ENCODE measurements around the gene PPP1R27. TPM values are rescaled to one million over a fixed set of nuclear protein-coding genes. Genes with fewer than 3 reads are reported as not detected.

The PPP1R27 gene
- total and polyA plus RNA-seq, 2 donors (not counting 3 experiments of a cell fraction or from before 2014, with no cell fraction given), result not detected

GRCh38 chr17:81823820-81824550, 10.9 kb downstream of the PPP1R27 start:
- Histone ChIP-seq H2AFZ (ENCODE audit: low read depth, low read length) (no peak overlapping the region), H3K9ac (replicated peaks; ENCODE audit: extremely low read depth, insufficient read depth, low read length) (no peak overlapping the region), H3K4me3 (replicated peaks in 1 of 3; ENCODE audit: insufficient read depth in 1 of 3, low read depth in 1 of 3, low read length in 3 of 3) (no peak overlapping the region), H3K9me1 (replicated peaks; ENCODE audit: control insufficient read depth, extremely low read depth, insufficient read depth, low read length) (no peaks in the 10 kb centered on the region), H3K27ac (ENCODE audit: insufficient read depth, low read depth, low read length) (no peak overlapping the region), H4K20me1 (replicated peaks; ENCODE audit: control insufficient read depth, extremely low read depth, insufficient read depth, low read length) (no peaks in the 10 kb centered on the region), H3K4me2 (ENCODE audit: insufficient read depth, low read length) (no peak overlapping the region), H3K27me3 (ENCODE audit: control insufficient read depth in 2 of 2, insufficient read depth in 2 of 2, low read length in 2 of 2) (no peaks in the 10 kb centered on the region), H3K9me3 (replicated peaks; ENCODE audit: control insufficient read depth, insufficient read depth, low read length) (no peaks in the 10 kb centered on the region), H3K36me3 (ENCODE audit: control insufficient read depth in 2 of 2, extremely low read depth in 1 of 2, insufficient read depth in 2 of 2, low read length in 2 of 2) (peaks cover 0 to 8% of the 10 kb centered on the region in 2 experiments), H3K79me2 (ENCODE audit: control insufficient read depth, insufficient read depth, low read length) (no peaks in the 10 kb centered on the region), H3K4me1 (ENCODE audit: control insufficient read depth, extremely low read depth, insufficient read depth, low read length) (no peaks in the 10 kb centered on the region)
- ChIA-PET CTCF (no interaction called here), POLR2A (no interaction called here)
- FAIRE-seq (no peak), DNase-seq (ENCODE audit: low read depth, low spot score) (no peak)
- intact Hi-C loops (cut with micrococcal nuclease) (no loop called here), dilution Hi-C loops (cut with MboI; ENCODE audit: extremely low pct_ligation_motif_present, low sequenced_read_pairs) (no loop called here)
- TF ChIP-seq EZH2 (IDR thresholded peaks at IDR 0.05; ENCODE audit: borderline replicate concordance, low read depth, low read length, severe bottlenecking), result no peak
- TF ChIP-seq POLR2AphosphoS5 (IDR thresholded peaks at IDR 0.05; ENCODE audit: insufficient read depth, low read depth, low read length), result no peak
- TF ChIP-seq FOS (IDR thresholded peaks at IDR 0.05; ENCODE audit: borderline replicate concordance, insufficient read depth, low read length), result no peak
- TF ChIP-seq MYC (IDR thresholded peaks at IDR 0.05; ENCODE audit: low read depth, low read length), result no peak
- TF ChIP-seq POLR2A (IDR thresholded peaks at IDR 0.05; ENCODE audit: low read depth, low read length), result no peak
- BruUV-seq (replicated peaks), result no TSS peak

- Histone ChIP-seq H3K27me3 (ENCODE audit: control insufficient read depth in 2 of 2, insufficient read depth in 2 of 2, low read length in 2 of 2) (peaks cover 0 to 2% of the 10 kb centered on the region in 2 experiments), H3K4me1 (ENCODE audit: control insufficient read depth, extremely low read depth, insufficient read depth, low read length) (no peaks in the 10 kb centered on the region), H3K27ac (ENCODE audit: insufficient read depth, low read depth, low read length) (no peak overlapping the region), H3K4me3 (replicated peaks in 1 of 3; ENCODE audit: insufficient read depth in 1 of 3, low read depth in 1 of 3, low read length in 3 of 3) (no peak overlapping the region), H3K36me3 (ENCODE audit: control insufficient read depth in 2 of 2, extremely low read depth in 1 of 2, insufficient read depth in 2 of 2, low read length in 2 of 2) (peaks cover 0 to 8% of the 10 kb centered on the region in 2 experiments), H3K79me2 (ENCODE audit: control insufficient read depth, insufficient read depth, low read length) (no peaks in the 10 kb centered on the region), H3K9me3 (replicated peaks; ENCODE audit: control insufficient read depth, insufficient read depth, low read length) (no peaks in the 10 kb centered on the region), H2AFZ (ENCODE audit: low read depth, low read length) (no peak overlapping the region), H4K20me1 (replicated peaks; ENCODE audit: control insufficient read depth, extremely low read depth, insufficient read depth, low read length) (no peaks in the 10 kb centered on the region), H3K4me2 (ENCODE audit: insufficient read depth, low read length) (no peak overlapping the region), H3K9me1 (replicated peaks; ENCODE audit: control insufficient read depth, extremely low read depth, insufficient read depth, low read length) (no peaks in the 10 kb centered on the region), H3K9ac (replicated peaks; ENCODE audit: extremely low read depth, insufficient read depth, low read length) (no peak overlapping the region)
- CTCF ChIA-PET, result interaction anchor here (2.1 kb wide), 1 partner anchor 17 kb away, joined by 5 read pairs; no protein-coding TSS in a partner anchor
- FAIRE-seq (no peak), DNase-seq (ENCODE audit: low read depth, low spot score) (no peak)
- POLR2A ChIA-PET, result no interaction called here
- no TSS peak for BruUV-seq (replicated peaks)
- intact Hi-C loops (cut with micrococcal nuclease) (no loop called here), dilution Hi-C loops (cut with MboI; ENCODE audit: extremely low pct_ligation_motif_present, low sequenced_read_pairs) (no loop called here)
- no peak for TF ChIP-seq FOS (IDR thresholded peaks at IDR 0.05; ENCODE audit: borderline replicate concordance, insufficient read depth, low read length)
Observed at GRCh38 chr17:81822996-81823819, 11.6 kb downstream of the PPP1R27 start.

Data from endothelial cell of umbilical vein (primary cell).